CD4-positive, alpha-beta T cell treated with Interferon alpha-2 for 1 hour (primary cell): ENCODE results near the gene OR6B1.
"Not testable (repeated sequence)": the region's sequence is repeated elsewhere in the genome, so short reads cannot be mapped to it uniquely, and the experiment has no call there.

ENCODE experiments used
- DNase-seq, 2 donors: peaks; one replicate each; pipeline ENCODE4 v3.0.0-alpha.2; 2020 to 2022

The OR6B1 gene

DNA sequence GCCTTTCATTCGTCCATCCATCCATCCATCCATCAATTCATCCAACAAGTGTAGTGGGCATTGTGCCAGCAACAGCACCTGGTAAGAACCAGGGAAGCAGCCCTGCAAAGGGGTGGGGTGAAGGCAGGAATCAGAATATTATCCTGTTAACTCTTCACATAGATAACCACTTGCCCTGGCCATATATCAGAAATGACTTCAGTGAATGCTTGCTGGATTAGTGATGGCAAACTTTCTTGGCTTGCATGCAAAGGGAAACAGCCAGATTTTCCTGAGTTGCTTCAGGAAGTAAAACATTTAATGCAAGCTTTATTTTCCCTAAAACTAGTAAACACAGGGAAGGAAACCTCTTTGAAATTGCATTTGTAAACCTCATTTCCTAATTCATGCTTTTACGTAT, 49.4 kb downstream of the OR6B1 start:
- DNase-seq: no peak

DNA sequence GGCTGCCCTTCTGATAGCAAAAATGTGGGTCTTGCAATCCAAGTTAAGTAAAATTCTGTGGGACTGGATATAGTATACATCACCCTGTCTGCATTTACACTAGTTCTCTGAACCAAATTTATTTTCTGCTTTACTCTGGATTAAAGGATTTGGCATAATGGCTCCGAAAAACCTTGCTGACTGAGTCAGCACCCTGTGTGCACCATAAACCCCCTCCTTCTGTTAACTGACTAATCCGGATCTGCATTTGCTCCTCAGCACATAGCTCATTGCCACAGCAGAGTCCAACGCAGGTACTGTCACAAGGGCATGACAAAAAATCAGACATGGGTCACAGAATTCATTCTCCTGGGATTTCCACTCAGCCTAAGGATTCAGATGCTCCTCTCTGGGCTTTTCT, 50.0 kb downstream of the OR6B1 start:
- no peak for DNase-seq

DNA sequence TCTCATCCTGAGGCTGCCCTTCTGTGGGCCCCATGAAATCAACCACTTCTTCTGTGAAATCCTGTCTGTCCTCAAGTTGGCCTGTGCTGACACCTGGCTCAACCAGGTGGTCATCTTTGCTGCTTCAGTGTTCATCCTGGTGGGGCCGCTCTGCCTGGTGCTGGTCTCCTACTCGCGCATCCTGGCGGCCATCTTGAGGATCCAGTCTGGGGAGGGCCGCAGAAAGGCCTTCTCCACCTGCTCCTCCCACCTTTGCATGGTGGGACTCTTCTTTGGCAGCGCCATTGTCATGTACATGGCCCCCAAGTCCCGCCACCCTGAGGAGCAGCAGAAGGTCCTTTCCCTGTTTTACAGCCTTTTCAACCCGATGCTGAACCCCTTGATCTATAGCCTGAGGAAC, 50.8 kb downstream of the OR6B1 start:
- DNase-seq: not testable (repeated sequence)

DNA sequence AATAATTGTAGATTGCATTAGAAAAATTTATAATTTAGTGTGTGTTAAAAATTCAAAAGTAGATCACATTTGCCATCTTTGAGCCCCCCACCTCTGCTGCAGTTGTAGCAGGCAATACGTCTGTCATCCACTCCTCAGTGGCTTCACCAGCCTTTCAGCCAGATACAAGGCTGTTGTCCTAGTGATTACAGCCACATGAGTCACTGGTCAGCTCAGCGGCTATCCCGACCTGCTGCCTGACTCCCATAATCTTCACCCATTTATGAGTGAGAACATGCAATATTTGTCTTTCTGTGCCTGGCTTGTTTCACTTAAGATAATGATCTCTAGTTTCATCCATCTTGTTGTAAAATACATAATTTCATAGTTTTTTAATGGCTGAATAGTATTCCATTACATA, 57.8 kb downstream of the OR6B1 start:
- no peak for DNase-seq
